NCI-H345 treated with DMSO at 0.1 percent for 48 hours (cell line): Measurements from ENCODE around the gene CALCOCO1.

Experiments used
- DNase-seq: peaks from one replicate; lab custom pipeline; 2025; ENCODE audit not compliant: unreplicated experiment; lab: John Stamatoyannopoulos, UW

The CALCOCO1 gene

GRCh38 chr12:53670308-53670707 is 56.9 kb downstream of the CALCOCO1 start:
- DNase-seq, result no peak

DNA sequence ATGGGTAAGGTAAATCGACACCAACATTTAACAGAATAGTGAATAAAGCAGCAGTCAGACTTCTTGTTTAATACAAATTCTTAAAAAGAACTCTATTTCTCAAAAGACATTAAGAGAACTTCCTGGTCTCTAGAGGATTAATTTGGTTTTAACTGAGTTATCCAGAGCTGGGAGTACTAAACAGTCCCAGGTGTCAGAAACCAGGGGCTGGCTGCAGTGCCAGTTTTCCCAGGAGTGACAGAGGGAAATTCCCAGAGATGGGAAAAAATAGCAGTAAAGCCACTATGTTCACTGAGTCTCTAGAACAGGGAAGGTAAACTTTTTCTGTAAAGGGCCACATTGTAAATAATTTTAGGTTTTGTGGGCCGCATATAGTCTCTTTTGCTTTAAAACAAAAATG is 60.2 kb downstream of the CALCOCO1 start:
- DNase-seq, result no peak

DNA sequence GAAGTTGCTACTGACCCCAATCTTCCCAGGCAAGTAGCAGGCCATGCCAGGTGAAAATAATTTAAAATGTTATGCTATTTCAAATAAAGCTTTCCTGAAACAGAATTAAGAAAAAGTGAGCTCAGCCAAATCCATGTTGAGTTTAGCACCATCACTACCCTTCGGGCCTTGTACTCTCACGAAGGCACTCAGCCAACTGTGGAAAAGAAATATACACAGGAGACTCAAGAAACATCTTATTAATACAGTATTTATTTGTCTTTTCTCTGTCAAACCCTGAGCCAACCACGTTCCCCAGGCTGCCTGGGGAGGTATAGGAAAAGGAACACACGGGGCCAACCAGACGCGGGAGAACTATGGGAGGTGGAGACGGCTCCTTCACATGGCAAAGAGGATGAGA is 62.3 kb downstream of the CALCOCO1 start:
- no peak for DNase-seq

GRCh38 chr12:53664191-53664590 is 63.1 kb downstream of the CALCOCO1 start:
- no peak for DNase-seq

DNA sequence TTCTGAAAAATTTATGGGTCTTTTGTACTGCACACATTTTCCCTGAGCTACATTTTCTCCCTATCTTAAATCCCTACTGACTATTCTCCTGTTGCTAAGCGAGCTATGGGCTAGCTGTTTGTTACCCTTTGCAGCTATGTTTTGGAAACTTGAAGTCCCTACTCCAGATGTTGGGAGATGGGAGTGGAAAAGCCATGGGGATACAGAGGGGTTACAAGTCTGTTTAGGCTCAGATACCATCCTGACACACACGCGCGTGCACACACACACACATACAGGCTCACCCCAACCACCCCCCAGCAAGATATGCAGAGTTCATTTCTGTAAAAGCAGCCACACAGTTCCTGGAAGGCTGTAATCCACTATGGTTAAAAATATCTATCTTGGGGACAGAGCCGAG is 67.2 kb downstream of the CALCOCO1 start:
- DNase-seq, result no peak

GRCh38 chr12:53659571-53659981 is 67.7 kb downstream of the CALCOCO1 start:
- no peak for DNase-seq

GRCh38 chr12:53659011-53659551 is 68.2 kb downstream of the CALCOCO1 start:
- peak; percentile 43 for DNase-seq
